GM18951 (cell line): ENCODE data around the gene SLC13A3.

ENCODE experiments used
- POLR2A ChIP-seq: IDR thresholded peaks from 4 replicates; pipeline ENCODE4 v1.6.1; 2011; ENCODE audit warnings: mild to moderate bottlenecking; ENCODE audit not compliant: insufficient read length, insufficient read depth; ENCODE audit errors: extremely low read depth
- in situ Hi-C: fragments of 300-500 bp; cut with MboI; formaldehyde crosslinking; loops from one replicate; pipeline ENCODE4 v1.12.0; 2022; ENCODE audit warnings: low sequenced_read_pairs, mixed read lengths, inconsistent platforms; ENCODE audit not compliant: unreplicated experiment

The SLC13A3 gene

GRCh38 chr20:46674253-46675083 lies 23.2 kb upstream of the SLC13A3 start:
- no peak for TF ChIP-seq POLR2A
- in situ Hi-C loops, result no loop called here

DNA sequence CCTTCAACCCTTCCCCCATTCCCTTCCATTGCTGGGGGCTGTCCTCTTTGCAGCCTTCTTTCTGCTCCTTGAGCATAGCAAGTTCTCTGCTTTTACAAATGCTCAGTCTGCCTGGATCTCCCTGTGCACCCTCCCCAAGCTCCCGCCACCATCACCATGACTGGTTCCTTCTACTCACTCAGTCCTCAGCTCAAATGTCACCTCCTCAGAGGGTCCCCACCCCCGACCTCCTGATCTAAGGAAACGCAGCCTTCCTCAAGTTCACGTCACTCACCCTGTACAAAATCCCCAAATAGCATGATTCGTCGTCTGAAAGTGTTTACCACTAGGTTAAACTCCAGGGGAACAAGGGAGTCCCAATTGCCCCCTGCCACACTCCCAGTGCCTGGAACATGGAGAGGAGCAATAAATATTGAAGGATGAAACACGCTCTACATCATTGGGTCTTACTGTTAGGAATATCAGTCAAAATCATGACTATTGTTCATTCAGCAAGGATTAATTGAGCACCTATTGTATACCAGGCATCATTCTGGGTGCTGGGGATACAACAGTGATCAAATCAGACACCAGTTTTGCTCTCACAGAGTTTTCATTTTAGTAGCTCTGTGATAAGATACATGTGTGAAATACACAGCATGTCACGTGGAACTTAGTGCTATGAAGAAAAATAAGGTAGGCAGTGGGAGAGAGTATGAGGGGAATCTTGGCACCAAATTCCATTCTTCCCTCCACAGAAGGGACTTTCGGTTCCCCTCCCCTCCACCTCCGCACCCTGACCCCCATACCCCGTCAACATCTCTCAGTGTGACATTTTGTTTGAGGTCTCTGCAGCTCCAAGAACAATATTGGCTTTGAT lies 22.4 kb upstream of the SLC13A3 start:
- in situ Hi-C loops, result no loop called here

GRCh38 chr20:46672543-46673148 lies 21.4 kb upstream of the SLC13A3 start:
- in situ Hi-C loops, result no loop called here

More for the DNA sequence above, 22.4 kb upstream of the SLC13A3 start:
- TF ChIP-seq POLR2A, result no peak

GRCh38 chr20:46671866-46672542 lies 20.7 kb upstream of the SLC13A3 start:
- no peak for TF ChIP-seq POLR2A
- in situ Hi-C loops, result no loop called here

More at GRCh38 chr20:46672543-46673148, 21.4 kb upstream of the SLC13A3 start:
- no peak for TF ChIP-seq POLR2A

DNA sequence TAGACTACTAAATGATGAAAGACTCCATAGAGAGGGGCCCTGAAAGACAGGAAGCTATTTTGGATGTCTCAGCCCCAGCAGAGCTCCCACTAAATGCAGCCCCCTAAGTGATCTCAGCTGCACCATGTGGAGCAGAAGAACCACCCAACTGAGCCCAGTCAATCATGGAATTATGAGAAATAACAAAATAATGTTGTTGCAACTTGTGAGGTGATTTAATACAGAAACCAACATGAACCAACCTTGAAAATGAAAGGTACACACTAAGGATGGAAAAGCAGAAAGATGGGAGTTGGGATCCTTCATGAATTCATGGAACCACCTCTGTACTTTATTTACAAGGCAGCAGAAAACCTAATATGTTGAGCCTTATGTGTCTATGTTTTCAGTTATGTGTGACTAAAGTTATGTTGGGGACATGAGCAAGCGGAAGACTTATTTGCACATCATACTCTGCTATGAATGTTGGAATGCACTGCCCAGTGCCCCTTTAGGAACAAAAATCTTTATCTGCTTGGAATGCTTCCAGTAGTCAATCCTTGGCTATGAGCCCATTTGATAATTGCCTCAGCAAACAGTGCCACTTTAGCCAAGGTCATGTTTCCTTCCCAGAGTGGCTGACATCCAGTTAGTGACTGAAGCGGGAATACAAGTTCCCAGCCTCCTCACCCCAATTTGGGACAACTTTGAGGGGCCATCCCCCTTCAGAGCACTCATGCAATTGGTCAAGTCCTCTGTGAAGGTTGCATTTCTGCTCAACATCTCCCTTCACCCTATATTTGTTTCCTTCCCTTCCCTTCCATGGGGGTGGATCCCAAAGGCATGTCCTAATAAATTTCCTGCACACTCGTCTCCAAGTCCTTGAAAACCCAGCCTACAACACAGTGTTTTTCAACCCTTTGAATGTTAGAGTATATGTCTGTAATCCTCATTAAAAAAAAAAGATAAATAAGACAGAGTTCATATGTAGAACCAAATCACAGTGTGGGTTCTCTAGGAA lies 19.6 kb upstream of the SLC13A3 start:
- TF ChIP-seq POLR2A, result no peak
- in situ Hi-C loops, result no loop called here

DNA sequence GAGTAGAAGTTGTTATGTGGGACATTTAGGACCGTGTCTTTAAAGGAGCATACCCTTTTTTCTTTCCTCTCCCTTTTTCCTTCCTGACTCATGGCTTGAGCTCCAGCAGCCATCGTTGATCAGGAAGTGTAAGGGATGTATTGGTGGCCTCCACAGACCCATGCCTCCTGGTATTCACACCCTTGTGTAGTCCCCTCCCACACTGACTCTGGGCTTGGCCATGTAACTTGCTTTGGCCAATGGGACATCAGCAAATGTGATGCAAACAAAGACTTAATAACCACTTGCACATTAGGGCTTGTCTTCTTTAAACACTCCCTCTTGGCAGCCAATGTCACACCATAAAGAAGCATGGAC lies 18.9 kb upstream of the SLC13A3 start:
- in situ Hi-C loops, result no loop called here
- no peak for TF ChIP-seq POLR2A

GRCh38 chr20:46666818-46667515 lies 15.7 kb upstream of the SLC13A3 start:
- in situ Hi-C loops, result no loop called here

GRCh38 chr20:46666306-46666705 lies 15.0 kb upstream of the SLC13A3 start:
- in situ Hi-C loops, result no loop called here
- TF ChIP-seq POLR2A, result no peak

More at GRCh38 chr20:46666818-46667515, 15.7 kb upstream of the SLC13A3 start:
- TF ChIP-seq POLR2A, result no peak

- no peak for TF ChIP-seq POLR2A
- in situ Hi-C loops, result no loop called here
These were observed 14.3 kb upstream of the SLC13A3 start for GRCh38 chr20:46665602-46666001.

GRCh38 chr20:46663531-46663930 lies 12.3 kb upstream of the SLC13A3 start:
- no peak for TF ChIP-seq POLR2A
- in situ Hi-C loops, result no loop called here

- in situ Hi-C loops, result no loop called here
These were observed 10.4 kb upstream of the SLC13A3 start for GRCh38 chr20:46661659-46662058.

More at GRCh38 chr20:46661659-46662058, 10.4 kb upstream of the SLC13A3 start:
- TF ChIP-seq POLR2A, result no peak
